ENCODE data around the gene TRIM5.

The TRIM5 gene

DNA sequence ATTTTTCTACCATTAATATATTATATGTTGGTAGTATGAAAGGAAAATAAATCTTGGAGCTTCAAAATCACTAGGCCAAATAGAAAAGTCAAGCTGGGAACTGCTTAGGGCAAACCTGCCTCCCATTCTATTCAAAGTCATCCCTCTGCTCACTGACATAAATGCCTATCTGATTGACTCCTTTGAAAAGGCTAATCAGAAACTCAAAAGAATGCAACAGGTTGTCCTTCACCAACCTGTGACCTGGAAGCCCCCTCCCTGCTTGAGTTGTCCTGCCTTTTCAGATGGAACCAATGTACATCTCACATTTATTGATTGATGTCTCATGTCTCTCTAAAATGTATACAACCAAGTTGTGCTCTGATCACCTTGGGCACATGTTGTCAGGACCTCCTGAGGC is 63.3 kb downstream of the TRIM5 start:
- ATAC-seq = no peak
- TF ChIP-seq ZNF565 (CRISPR knock-in tag; conservative IDR thresholded peaks at IDR 0.05; ENCODE audit: low read depth) = no peak
- TF ChIP-seq ESRRG (CRISPR knock-in tag; IDR thresholded peaks at IDR 0.05) = no peak
- TF ChIP-seq ZFP3 (CRISPR knock-in tag; IDR thresholded peaks at IDR 0.05) = no peak
- TF ChIP-seq ZNF70 (CRISPR knock-in tag; IDR thresholded peaks at IDR 0.05) = no peak
- no peak for TF ChIP-seq ZC3H10 (CRISPR knock-in tag; IDR thresholded peaks at IDR 0.05)
- TF ChIP-seq, protein P1, sequence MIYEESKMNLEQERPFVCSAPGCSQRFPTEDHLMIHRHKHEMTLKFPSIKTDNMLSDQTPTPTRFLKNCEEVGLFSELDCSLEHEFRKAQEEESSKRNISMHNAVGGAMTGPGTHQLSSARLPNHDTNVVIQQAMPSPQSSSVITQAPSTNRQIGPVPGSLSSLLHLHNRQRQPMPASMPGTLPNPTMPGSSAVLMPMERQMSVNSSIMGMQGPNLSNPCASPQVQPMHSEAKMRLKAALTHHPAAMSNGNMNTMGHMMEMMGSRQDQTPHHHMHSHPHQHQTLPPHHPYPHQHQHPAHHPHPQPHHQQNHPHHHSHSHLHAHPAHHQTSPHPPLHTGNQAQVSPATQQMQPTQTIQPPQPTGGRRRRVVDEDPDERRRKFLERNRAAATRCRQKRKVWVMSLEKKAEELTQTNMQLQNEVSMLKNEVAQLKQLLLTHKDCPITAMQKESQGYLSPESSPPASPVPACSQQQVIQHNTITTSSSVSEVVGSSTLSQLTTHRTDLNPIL (CRISPR knock-in tag; IDR thresholded peaks at IDR 0.05; ENCODE audit: low read depth) = no peak
- TF ChIP-seq GLIS3 (CRISPR knock-in tag; IDR thresholded peaks at IDR 0.05) = no peak
- TF ChIP-seq, protein P2, sequence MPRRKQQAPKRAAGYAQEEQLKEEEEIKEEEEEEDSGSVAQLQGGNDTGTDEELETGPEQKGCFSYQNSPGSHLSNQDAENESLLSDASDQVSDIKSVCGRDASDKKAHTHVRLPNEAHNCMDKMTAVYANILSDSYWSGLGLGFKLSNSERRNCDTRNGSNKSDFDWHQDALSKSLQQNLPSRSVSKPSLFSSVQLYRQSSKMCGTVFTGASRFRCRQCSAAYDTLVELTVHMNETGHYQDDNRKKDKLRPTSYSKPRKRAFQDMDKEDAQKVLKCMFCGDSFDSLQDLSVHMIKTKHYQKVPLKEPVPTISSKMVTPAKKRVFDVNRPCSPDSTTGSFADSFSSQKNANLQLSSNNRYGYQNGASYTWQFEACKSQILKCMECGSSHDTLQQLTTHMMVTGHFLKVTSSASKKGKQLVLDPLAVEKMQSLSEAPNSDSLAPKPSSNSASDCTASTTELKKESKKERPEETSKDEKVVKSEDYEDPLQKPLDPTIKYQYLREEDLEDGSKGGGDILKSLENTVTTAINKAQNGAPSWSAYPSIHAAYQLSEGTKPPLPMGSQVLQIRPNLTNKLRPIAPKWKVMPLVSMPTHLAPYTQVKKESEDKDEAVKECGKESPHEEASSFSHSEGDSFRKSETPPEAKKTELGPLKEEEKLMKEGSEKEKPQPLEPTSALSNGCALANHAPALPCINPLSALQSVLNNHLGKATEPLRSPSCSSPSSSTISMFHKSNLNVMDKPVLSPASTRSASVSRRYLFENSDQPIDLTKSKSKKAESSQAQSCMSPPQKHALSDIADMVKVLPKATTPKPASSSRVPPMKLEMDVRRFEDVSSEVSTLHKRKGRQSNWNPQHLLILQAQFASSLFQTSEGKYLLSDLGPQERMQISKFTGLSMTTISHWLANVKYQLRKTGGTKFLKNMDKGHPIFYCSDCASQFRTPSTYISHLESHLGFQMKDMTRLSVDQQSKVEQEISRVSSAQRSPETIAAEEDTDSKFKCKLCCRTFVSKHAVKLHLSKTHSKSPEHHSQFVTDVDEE (CRISPR knock-in tag; IDR thresholded peaks at IDR 0.05) = no peak
- no peak for TF ChIP-seq ZNF8 (CRISPR knock-in tag; IDR thresholded peaks at IDR 0.05)
- no peak for TF ChIP-seq PPARA (CRISPR knock-in tag; IDR thresholded peaks at IDR 0.05; ENCODE audit: borderline replicate concordance)
- no peak for TF ChIP-seq CSDC2 (CRISPR knock-in tag; IDR thresholded peaks at IDR 0.05)

DNA sequence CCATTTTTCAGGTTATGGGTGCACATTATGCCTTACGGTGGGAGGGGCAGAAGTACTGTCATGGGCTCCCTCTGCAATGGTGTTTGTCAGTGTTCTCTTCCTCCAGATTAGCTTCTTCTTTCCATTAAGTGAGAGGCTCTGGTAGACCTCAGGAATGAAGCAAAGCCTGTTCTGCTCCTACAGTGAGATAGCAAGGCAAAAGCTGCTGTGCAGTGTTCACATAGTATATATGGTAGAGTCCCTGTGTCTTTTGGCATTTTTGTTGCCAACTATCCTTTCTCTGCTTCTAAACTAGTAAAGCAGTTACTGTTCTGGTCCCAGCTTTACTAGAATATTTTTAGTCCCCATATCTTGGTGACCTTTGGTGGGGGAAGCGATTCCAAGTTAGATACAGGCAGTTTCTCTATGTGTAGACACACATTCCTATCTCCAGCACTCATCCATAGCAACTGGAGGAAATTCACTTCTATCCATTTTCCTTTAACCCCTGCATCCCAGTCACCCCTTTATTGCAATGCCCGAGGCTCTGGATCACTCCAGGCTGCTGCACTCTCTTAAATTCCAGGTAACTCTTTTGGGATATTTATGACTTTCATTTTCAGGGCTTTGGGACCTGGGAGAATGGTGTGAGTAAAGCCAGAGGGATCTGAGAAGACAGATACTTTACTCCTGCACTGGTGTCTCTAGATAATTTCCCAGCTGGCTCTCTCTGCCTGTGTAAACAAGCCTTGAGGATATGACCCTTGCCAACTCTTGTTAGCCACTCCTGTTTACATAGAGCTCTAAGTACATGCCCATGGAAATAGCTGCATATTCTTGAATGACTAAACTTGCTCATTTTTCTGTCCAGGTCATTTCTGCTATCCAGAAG is 64.0 kb downstream of the TRIM5 start:
- ATAC-seq = no peak
- TF ChIP-seq OSR1 (CRISPR knock-in tag; IDR thresholded peaks at IDR 0.05) (no peak), ARNTL (CRISPR knock-in tag; IDR thresholded peaks at IDR 0.05; ENCODE audit: borderline replicate concordance, low read depth) (no peak), ZNF8 (CRISPR knock-in tag; IDR thresholded peaks at IDR 0.05) (no peak), PPARA (CRISPR knock-in tag; IDR thresholded peaks at IDR 0.05; ENCODE audit: borderline replicate concordance) (no peak), GLIS3 (CRISPR knock-in tag; IDR thresholded peaks at IDR 0.05) (no peak), ESRRG (CRISPR knock-in tag; IDR thresholded peaks at IDR 0.05) (no peak), ZNF70 (CRISPR knock-in tag; IDR thresholded peaks at IDR 0.05) (no peak), BACH2 (CRISPR knock-in tag; IDR thresholded peaks at IDR 0.05; ENCODE audit: borderline replicate concordance) (no peak), TCF4 (CRISPR knock-in tag; IDR thresholded peaks at IDR 0.05; ENCODE audit: borderline replicate concordance) (no peak), RARB (CRISPR knock-in tag; IDR thresholded peaks at IDR 0.05) (no peak), TOX (CRISPR knock-in tag; IDR thresholded peaks at IDR 0.05; ENCODE audit: borderline replicate concordance) (no peak), CSDC2 (CRISPR knock-in tag; IDR thresholded peaks at IDR 0.05) (no peak), ZC3H10 (CRISPR knock-in tag; IDR thresholded peaks at IDR 0.05) (no peak), SNAI2 (CRISPR knock-in tag; IDR thresholded peaks at IDR 0.05) (no peak), ISL1 (CRISPR knock-in tag; IDR thresholded peaks at IDR 0.05) (no peak)
- TF ChIP-seq, protein P1 (CRISPR knock-in tag; IDR thresholded peaks at IDR 0.05; ENCODE audit: low read depth) = no peak
- TF ChIP-seq, protein P3, sequence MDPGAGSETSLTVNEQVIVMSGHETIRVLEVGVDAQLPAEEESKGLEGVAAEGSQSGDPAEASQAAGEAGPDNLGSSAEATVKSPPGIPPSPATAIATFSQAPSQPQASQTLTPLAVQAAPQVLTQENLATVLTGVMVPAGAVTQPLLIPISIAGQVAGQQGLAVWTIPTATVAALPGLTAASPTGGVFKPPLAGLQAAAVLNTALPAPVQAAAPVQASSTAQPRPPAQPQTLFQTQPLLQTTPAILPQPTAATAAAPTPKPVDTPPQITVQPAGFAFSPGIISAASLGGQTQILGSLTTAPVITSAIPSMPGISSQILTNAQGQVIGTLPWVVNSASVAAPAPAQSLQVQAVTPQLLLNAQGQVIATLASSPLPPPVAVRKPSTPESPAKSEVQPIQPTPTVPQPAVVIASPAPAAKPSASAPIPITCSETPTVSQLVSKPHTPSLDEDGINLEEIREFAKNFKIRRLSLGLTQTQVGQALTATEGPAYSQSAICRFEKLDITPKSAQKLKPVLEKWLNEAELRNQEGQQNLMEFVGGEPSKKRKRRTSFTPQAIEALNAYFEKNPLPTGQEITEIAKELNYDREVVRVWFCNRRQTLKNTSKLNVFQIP (CRISPR knock-in tag; IDR thresholded peaks at IDR 0.05; ENCODE audit: borderline replicate concordance, low read depth) = no peak
- TF ChIP-seq, protein P2 (CRISPR knock-in tag; IDR thresholded peaks at IDR 0.05) = no peak
- TF ChIP-seq, protein P4, sequence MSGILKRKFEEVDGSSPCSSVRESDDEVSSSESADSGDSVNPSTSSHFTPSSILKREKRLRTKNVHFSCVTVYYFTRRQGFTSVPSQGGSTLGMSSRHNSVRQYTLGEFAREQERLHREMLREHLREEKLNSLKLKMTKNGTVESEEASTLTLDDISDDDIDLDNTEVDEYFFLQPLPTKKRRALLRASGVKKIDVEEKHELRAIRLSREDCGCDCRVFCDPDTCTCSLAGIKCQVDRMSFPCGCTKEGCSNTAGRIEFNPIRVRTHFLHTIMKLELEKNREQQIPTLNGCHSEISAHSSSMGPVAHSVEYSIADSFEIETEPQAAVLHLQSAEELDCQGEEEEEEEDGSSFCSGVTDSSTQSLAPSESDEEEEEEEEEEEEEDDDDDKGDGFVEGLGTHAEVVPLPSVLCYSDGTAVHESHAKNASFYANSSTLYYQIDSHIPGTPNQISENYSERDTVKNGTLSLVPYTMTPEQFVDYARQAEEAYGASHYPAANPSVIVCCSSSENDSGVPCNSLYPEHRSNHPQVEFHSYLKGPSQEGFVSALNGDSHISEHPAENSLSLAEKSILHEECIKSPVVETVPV (CRISPR knock-in tag; IDR thresholded peaks at IDR 0.05) = no peak
